Keratinocyte (primary cell): ENCODE results near the gene WDR44. TPM values are rescaled to one million over a fixed set of nuclear protein-coding genes. Genes with fewer than 3 reads are reported as not detected.
"Not testable (repeated sequence)": the region's sequence is repeated elsewhere in the genome, so short reads cannot be mapped to it uniquely, and the experiment has no call there.

Experiments used
- DNase-seq: peaks from one replicate; pipeline ENCODE4 v3.0.0-alpha.2; 2011; ENCODE audit warnings: low read depth, missing footprints, low spot score
- FAIRE-seq: peaks from 2 replicates; lab custom pipeline; 2011; peaks lifted over from hg19 to GRCh38; lab: Jason Lieb, UNC
- H2AFZ ChIP-seq: 2 replicates; pipeline ENCODE4 v1.6.0; 2012; ENCODE audit warnings: low read length, control low read depth, inconsistent platforms; ENCODE audit not compliant: control insufficient read depth
- H3K27ac ChIP-seq: 2 replicates; pipeline ENCODE4 v1.5.1; 2011; ENCODE audit warnings: low read length; ENCODE audit not compliant: control insufficient read depth, insufficient read depth
- H3K27me3 ChIP-seq: 3 replicates; pipeline ENCODE4 v1.6.0; 2011; ENCODE audit warnings: low read length; ENCODE audit not compliant: control insufficient read depth, insufficient read depth; ENCODE audit errors: extremely low read depth
- H3K36me3 ChIP-seq, 2 experiments: 2 replicates in 1 of 2; 3 replicates in 1 of 2; pipeline ENCODE4 v1.5.1; 2011; ENCODE audit warnings: low read length in 2 of 2, mild to moderate bottlenecking in 1 of 2; ENCODE audit not compliant: control insufficient read depth in 2 of 2, insufficient read depth in 2 of 2; ENCODE audit errors: extremely low read depth in 1 of 2
- H3K4me1 ChIP-seq: 3 replicates; pipeline ENCODE4 v1.5.1; 2011; ENCODE audit warnings: low read length; ENCODE audit not compliant: control insufficient read depth, insufficient read depth; ENCODE audit errors: extremely low read depth
- H3K4me2 ChIP-seq: 3 replicates; pipeline ENCODE4 v1.6.0; 2011; ENCODE audit warnings: low read depth, low read length; ENCODE audit not compliant: control insufficient read depth, insufficient read depth; ENCODE audit errors: extremely low read depth
- H3K4me3 ChIP-seq, 3 experiments: fragments of 200-600 bp in 1 of 3; sonication (generic) in 1 of 3; 2 replicates in 2 of 3; 3 replicates in 1 of 3; pipeline ENCODE4 v1.5.1; 2011 to 2016; ENCODE audit warnings: low read length in 3 of 3, mild to moderate bottlenecking in 3 of 3, control low read depth in 2 of 3, inconsistent platforms in 1 of 3, low read depth in 1 of 3, mixed read lengths in 1 of 3, mixed run types in 1 of 3, moderate library complexity in 1 of 3; ENCODE audit not compliant: control insufficient read depth in 2 of 3, insufficient read depth in 2 of 3; ENCODE audit errors: extremely low read depth in 1 of 3
- H3K79me2 ChIP-seq: 2 replicates; pipeline ENCODE4 v1.6.0; 2012; ENCODE audit warnings: low read length; ENCODE audit not compliant: control insufficient read depth, insufficient read depth
- H3K9ac ChIP-seq: 3 replicates; pipeline ENCODE4 v1.6.0; 2011; ENCODE audit warnings: low read length; ENCODE audit not compliant: control insufficient read depth, insufficient read depth; ENCODE audit errors: extremely low read depth
- H3K9me1 ChIP-seq: 3 replicates; pipeline ENCODE4 v1.6.0; 2011; ENCODE audit warnings: low read length; ENCODE audit not compliant: control insufficient read depth, insufficient read depth; ENCODE audit errors: extremely low read depth
- H3K9me3 ChIP-seq: 2 replicates; pipeline ENCODE4 v1.5.1; 2012; ENCODE audit warnings: low read depth, low read length; ENCODE audit not compliant: control insufficient read depth
- H4K20me1 ChIP-seq: 3 replicates; pipeline ENCODE4 v1.6.0; 2011; ENCODE audit warnings: low read length; ENCODE audit not compliant: control insufficient read depth, insufficient read depth; ENCODE audit errors: extremely low read depth
- EZH2 ChIP-seq: IDR thresholded peaks from one replicate; pipeline ENCODE4 v1.6.1; 2012; ENCODE audit warnings: inconsistent platforms, mild to moderate bottlenecking, low read length, moderate library complexity
- dilution Hi-C: fragments of 300-500 bp; cut with MboI; formaldehyde crosslinking; loops from one replicate; pipeline ENCODE4 v1.7.0; 2020; ENCODE audit warnings: low sequenced_read_pairs; ENCODE audit not compliant: extremely low pct_ligation_motif_present
- polyA plus RNA-seq, 5 experiments: library from polyadenylated mRNA; depleted of rRNA in 3 of 5; stranded (reverse) in 3 of 5; stranded (forward) in 1 of 5; unstranded in 1 of 5; fragments of >200 nt; gene quantifications; 1 replicate in 1 of 5; 2 replicates in 3 of 5; 3 replicates in 1 of 5; pipeline versions ENCODE4 v1.2.1 to v1.2.3, GENCODE V29; 2011 to 2012; ENCODE audit warnings: missing spikeins in 2 of 5, low read depth in 1 of 5, low replicate concordance in 1 of 5
- TF ChIP-seq, protein P1 (sequence below), 3 experiments: IDR thresholded peaks in 1 of 3; conservative IDR thresholded peaks in 1 of 3; optimal IDR thresholded peaks in 1 of 3; 2 replicates in 2 of 3; 3 replicates in 1 of 3; pipeline versions ENCODE3 to v1.5.1; 2011; ENCODE audit warnings: low read length in 3 of 3, mild to moderate bottlenecking in 3 of 3, moderate library complexity in 2 of 3, control low read depth in 1 of 3, inconsistent platforms in 1 of 3; ENCODE audit not compliant: insufficient read depth in 2 of 3; ENCODE audit errors: extremely low read depth in 1 of 3

The WDR44 gene
- polyA plus RNA-seq, 1 donor (not counting 4 experiments of a cell fraction or from before 2014, with no cell fraction given) = 22.9 TPM

DNA sequence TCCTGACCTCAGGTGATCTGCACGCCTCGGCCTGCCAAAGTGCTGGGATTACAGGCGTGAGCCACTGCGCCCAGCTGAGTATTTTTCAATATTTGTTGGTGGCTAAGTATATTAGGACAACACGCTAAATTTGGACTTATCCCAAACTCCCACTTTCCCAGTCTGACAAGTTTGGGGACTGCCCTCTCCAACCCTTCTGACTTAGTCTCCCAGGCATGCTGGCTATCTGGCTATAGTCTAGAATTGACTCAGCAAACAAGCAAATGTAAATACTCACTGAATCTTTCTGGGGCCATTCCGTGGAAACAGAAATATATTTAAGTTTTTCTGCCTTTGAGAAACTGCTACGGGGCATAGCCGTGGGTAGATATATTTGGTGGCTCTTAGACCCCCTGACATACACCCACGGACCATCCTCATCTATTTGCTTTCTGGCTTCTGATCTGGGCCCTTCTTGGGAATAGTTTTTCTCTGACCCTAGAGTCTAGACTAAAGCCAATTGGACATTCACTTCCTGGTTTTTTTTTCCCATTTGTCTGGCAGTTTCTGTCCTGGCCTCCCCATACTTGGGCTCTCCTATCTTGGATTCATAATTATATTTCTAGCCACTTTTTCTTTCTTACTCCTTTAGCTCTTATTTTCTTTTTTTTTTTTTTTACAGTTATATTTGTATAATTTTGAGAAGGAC, 138.5 kb downstream of the WDR44 start:
- Histone ChIP-seq H4K20me1 (no peaks in the 10 kb centered on the region), H3K27ac (no peak overlapping the region), H3K9ac (no peak overlapping the region), H3K4me3 (no peak overlapping the region), H3K4me1 (no peaks in the 10 kb centered on the region), H3K36me3 (no peaks in the 10 kb centered on the region), H3K9me3 (no peaks in the 10 kb centered on the region), H3K79me2 (no peaks in the 10 kb centered on the region), H3K9me1 (no peaks in the 10 kb centered on the region), H2AFZ (no peak overlapping the region), H3K27me3 (no peaks in the 10 kb centered on the region), H3K4me2 (no peak overlapping the region)
- dilution Hi-C loops = no loop called here
- FAIRE-seq = no peak
- DNase-seq = no peak
- no peak for TF ChIP-seq EZH2
- TF ChIP-seq, protein P1, sequence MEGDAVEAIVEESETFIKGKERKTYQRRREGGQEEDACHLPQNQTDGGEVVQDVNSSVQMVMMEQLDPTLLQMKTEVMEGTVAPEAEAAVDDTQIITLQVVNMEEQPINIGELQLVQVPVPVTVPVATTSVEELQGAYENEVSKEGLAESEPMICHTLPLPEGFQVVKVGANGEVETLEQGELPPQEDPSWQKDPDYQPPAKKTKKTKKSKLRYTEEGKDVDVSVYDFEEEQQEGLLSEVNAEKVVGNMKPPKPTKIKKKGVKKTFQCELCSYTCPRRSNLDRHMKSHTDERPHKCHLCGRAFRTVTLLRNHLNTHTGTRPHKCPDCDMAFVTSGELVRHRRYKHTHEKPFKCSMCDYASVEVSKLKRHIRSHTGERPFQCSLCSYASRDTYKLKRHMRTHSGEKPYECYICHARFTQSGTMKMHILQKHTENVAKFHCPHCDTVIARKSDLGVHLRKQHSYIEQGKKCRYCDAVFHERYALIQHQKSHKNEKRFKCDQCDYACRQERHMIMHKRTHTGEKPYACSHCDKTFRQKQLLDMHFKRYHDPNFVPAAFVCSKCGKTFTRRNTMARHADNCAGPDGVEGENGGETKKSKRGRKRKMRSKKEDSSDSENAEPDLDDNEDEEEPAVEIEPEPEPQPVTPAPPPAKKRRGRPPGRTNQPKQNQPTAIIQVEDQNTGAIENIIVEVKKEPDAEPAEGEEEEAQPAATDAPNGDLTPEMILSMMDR (optimal IDR thresholded peaks at IDR 0.05 in 1 of 3, IDR thresholded peaks at IDR 0.05 in 1 of 3, conservative IDR thresholded peaks at IDR 0.05 in 1 of 3; ENCODE audit: extremely low read depth in 1 of 3, insufficient read depth in 2 of 3, low read length in 3 of 3) = no peak

DNA sequence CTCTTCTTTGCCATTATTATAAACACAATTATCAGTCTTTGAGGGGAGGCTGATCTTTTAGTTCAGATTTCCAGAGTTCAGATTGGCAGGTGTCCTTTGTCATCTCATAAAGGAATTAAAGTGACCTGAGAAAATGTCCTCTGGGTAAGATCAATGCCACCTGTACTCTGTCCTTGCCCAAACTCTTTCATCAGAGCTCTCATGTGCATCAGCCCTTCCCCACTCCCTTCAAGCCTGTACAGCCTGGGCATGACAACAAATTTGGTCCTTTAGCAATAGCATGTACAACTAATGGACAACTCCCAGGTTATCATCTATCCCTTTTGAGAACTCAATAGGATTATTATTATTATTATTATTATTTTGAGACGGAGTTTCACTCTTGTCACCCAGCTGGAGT, 140.8 kb downstream of the WDR44 start:
- H3K4me1 ChIP-seq, dilution Hi-C loops, H3K79me2 ChIP-seq, H3K36me3 ChIP-seq, H3K27ac ChIP-seq, DNase-seq, H3K27me3 ChIP-seq, H3K4me3 ChIP-seq, H3K9ac ChIP-seq, FAIRE-seq, H4K20me1 ChIP-seq, H3K9me3 ChIP-seq, H2AFZ ChIP-seq, H3K9me1 ChIP-seq, H3K4me2 ChIP-seq: not testable (repeated sequence)

DNA sequence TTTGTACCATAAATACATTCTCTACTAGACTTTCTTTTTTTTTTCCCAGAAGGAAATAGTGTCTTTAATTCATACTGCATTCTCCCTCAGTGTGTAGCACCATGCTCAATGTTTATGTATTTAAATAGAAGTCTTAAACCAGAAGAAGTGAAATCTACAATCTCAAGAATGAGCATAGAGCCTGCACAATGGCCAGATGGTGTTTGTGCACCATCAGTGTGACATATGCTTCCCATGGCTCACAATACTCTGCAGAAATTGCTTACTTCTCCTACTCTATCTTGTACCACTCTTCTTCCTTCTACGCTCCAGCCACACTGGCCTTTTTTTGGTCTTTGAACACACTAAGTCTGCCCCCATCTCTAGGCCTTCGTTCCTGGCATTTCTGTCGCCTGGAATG, 147.1 kb downstream of the WDR44 start:
- Histone ChIP-seq H4K20me1 (no peaks in the 10 kb centered on the region), H3K27me3 (no peaks in the 10 kb centered on the region), H3K9ac (no peak overlapping the region), H3K36me3 (no peaks in the 10 kb centered on the region), H3K4me1 (no peaks in the 10 kb centered on the region), H3K27ac (no peak overlapping the region), H2AFZ (no peak overlapping the region), H3K79me2 (no peaks in the 10 kb centered on the region), H3K9me1 (no peaks in the 10 kb centered on the region), H3K4me3 (no peak overlapping the region), H3K9me3 (no peaks in the 10 kb centered on the region), H3K4me2 (no peak overlapping the region)
- DNase-seq (no peak), FAIRE-seq (no peak)
- no peak for TF ChIP-seq EZH2
- TF ChIP-seq, protein P1 (optimal IDR thresholded peaks at IDR 0.05 in 1 of 3, IDR thresholded peaks at IDR 0.05 in 1 of 3, conservative IDR thresholded peaks at IDR 0.05 in 1 of 3; ENCODE audit: extremely low read depth in 1 of 3, insufficient read depth in 2 of 3, low read length in 3 of 3) = no peak
- dilution Hi-C loops = no loop called here
